ENCODE measurements around the gene SP6. TPM values are rescaled to one million over a fixed set of nuclear protein-coding genes. Genes with fewer than 3 reads are reported as not detected.

The SP6 gene
- total RNA-seq, 1 donor from 2014 or later = 2.0 TPM

GRCh38 chr17:47872019-47872650 lies 21.2 kb upstream of the SP6 start:
- no peak for TF ChIP-seq CTCF (conservative IDR thresholded peaks at IDR 0.05; ENCODE audit: low read depth, low read length)
- no peak overlapping the region for H3K4me3 ChIP-seq (ENCODE audit: low read depth, low read length)
- no peak for DNase-seq (ENCODE audit: low read depth)

GRCh38 chr17:47871048-47871447 lies 20.1 kb upstream of the SP6 start:
- H3K4me3 ChIP-seq (ENCODE audit: low read depth, low read length) = no peak overlapping the region
- DNase-seq (ENCODE audit: low read depth) = no peak
- no peak for TF ChIP-seq CTCF (conservative IDR thresholded peaks at IDR 0.05; ENCODE audit: low read depth, low read length)

GRCh38 chr17:47870056-47870455 lies 19.1 kb upstream of the SP6 start:
- TF ChIP-seq CTCF (conservative IDR thresholded peaks at IDR 0.05; ENCODE audit: low read depth, low read length) = no peak
- H3K4me3 ChIP-seq (ENCODE audit: low read depth, low read length) = no peak overlapping the region
- DNase-seq (ENCODE audit: low read depth) = no peak

GRCh38 chr17:47869114-47869513 lies 18.2 kb upstream of the SP6 start:
- no peak overlapping the region for H3K4me3 ChIP-seq (ENCODE audit: low read depth, low read length)
- no peak for TF ChIP-seq CTCF (conservative IDR thresholded peaks at IDR 0.05; ENCODE audit: low read depth, low read length)
- no peak for DNase-seq (ENCODE audit: low read depth)

GRCh38 chr17:47867813-47868533 lies 17.0 kb upstream of the SP6 start:
- no peak for DNase-seq (ENCODE audit: low read depth)
- no peak for TF ChIP-seq CTCF (conservative IDR thresholded peaks at IDR 0.05; ENCODE audit: low read depth, low read length)

GRCh38 chr17:47866941-47867340 lies 16.0 kb upstream of the SP6 start:
- no peak for TF ChIP-seq CTCF (conservative IDR thresholded peaks at IDR 0.05; ENCODE audit: low read depth, low read length)
- H3K4me3 ChIP-seq (ENCODE audit: low read depth, low read length) = no peak overlapping the region
- no peak for DNase-seq (ENCODE audit: low read depth)

More at GRCh38 chr17:47867813-47868533, 17.0 kb upstream of the SP6 start:
- H3K4me3 ChIP-seq (ENCODE audit: low read depth, low read length) = no peak overlapping the region
